Activated CD8-positive, alpha-beta memory T cell treated with anti-CD3 and anti-CD28 coated beads, Interleukin-2, amount 50 U/mL, for 1 hour (primary cell): ENCODE results near the gene LRRC28.
"Not testable (repeated sequence)": the region's sequence is repeated elsewhere in the genome, so short reads cannot be mapped to it uniquely, and the experiment has no call there.

ENCODE experiments used
- DNase-seq: peaks from one replicate; pipeline ENCODE4 v3.0.0-alpha.2; 2020; ENCODE audit errors: extremely low read depth

LRRC28 gene

GRCh38 chr15:99393641-99394040 lies 142.4 kb downstream of the LRRC28 start:
- no peak for DNase-seq

- no peak for DNase-seq
These were observed 145.1 kb downstream of the LRRC28 start for GRCh38 chr15:99396375-99396774.

GRCh38 chr15:99399061-99399460 lies 147.8 kb downstream of the LRRC28 start:
- no peak for DNase-seq

DNA sequence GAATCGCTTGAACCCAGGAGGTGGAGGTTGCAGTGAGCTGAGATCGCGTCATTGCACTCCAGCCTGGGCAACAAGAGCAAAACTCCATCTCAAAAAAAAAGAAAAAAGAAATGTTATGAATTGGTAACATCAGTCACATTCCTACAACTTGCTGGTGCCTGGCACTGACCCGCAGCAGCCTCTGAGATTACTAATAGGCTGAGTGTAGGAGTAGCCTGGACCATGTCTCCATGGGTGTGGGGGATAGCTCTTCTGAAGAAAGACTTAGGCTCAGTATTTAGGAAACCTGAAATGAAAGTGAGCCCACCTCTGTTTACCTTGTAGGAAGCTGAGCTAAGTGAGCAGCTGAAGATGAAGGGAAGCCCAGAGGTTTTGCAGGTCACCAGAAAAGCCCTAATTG lies 148.3 kb downstream of the LRRC28 start:
- DNase-seq, result no peak

GRCh38 chr15:99401216-99401615 lies 149.9 kb downstream of the LRRC28 start:
- DNase-seq, result not testable (repeated sequence)

DNA sequence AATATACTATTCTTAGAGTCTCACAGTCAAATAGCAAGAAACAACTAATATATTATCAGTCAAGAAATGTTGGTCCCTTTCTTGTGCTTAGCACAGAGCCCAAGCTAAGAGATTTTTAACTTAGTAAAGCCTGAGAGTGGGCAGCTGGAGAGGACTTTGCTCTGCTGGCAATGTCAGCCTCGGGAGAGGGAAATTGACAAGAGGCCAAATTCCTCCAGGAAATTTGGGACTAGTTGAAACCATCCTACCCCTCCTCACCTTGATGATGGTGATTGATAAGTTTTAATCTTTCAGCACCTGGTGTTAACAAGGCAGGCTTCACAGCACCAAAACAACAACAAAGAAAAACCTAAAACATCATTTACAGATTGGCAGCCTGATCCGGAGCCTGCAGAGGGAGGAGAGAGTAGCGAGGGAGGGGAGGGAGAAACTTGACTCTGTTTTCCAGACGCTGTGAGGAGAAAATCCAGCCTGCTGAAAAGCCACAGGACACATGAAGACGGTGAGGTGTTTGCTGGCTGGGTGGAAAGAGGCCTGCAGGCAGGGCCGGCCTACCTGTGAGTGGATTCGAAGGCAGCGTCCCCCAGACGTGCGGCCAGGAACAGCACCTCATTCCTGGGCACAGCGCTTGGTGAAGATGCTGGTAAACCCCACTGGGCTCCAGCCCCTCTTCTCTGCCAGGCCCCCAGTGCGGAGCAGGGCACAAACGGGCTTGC lies 150.9 kb downstream of the LRRC28 start:
- no peak for DNase-seq

DNA sequence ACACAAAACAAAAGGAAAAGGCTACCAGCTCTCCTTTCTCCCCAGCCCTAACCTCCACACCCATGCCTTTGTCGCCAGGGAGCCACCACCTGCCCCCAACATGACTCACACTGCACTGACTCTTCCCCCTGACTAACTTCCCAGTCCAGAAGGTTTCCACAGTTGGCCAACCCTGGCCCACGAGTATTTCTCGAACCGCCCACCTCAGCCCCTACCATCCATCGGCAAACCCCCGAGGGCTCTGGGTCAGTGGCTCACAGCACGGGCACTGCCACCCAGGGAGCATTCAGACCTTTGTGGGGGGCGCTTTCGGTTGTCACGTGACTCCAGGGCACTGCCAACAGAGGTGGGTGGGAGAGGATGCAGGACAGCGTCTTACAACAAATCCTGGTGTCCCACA lies 152.3 kb downstream of the LRRC28 start:
- DNase-seq, result no peak

- no peak for DNase-seq
These were observed 153.2 kb downstream of the LRRC28 start for GRCh38 chr15:99404454-99404853.

- DNase-seq, result no peak
These were observed 154.8 kb downstream of the LRRC28 start for GRCh38 chr15:99406120-99406519.

DNA sequence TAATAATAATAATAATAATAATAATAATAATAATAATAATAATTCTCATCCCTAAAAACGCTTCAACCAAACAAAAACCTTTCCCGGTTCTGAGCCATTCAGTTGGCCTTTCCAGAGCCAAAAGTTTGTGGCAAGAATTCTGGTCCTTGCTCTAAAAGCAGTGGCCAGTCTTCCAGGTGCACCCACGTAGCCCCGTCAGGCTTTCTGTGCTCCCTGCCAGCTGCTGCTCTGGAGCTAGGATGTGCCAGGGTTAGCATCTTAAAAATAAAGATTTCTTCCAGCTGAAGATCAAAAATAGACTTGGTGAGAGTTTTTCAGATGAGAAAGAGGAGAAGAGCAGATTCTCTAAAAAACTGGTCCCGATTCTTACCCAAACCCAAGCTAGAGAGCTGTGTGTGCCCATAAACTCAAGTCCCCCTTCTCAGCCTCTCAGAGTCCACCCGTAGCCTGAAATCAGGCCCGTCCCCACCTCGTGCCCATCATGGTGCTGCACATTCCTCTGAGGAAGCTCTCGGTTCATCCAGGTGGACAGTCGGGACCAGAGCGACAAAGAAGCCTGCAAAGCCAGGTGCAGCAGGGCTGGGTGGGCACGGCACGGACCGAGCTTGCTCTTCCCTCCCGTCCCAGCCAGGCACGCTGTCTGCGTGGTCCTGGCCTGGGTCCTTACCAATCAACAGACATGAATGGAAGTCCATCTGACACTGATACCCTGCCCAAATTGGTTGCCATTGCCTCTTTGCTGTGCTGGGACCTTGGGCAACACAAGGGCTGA lies 155.6 kb downstream of the LRRC28 start:
- DNase-seq, result no peak

GRCh38 chr15:99407716-99408115 lies 156.4 kb downstream of the LRRC28 start:
- DNase-seq, result no peak

DNA sequence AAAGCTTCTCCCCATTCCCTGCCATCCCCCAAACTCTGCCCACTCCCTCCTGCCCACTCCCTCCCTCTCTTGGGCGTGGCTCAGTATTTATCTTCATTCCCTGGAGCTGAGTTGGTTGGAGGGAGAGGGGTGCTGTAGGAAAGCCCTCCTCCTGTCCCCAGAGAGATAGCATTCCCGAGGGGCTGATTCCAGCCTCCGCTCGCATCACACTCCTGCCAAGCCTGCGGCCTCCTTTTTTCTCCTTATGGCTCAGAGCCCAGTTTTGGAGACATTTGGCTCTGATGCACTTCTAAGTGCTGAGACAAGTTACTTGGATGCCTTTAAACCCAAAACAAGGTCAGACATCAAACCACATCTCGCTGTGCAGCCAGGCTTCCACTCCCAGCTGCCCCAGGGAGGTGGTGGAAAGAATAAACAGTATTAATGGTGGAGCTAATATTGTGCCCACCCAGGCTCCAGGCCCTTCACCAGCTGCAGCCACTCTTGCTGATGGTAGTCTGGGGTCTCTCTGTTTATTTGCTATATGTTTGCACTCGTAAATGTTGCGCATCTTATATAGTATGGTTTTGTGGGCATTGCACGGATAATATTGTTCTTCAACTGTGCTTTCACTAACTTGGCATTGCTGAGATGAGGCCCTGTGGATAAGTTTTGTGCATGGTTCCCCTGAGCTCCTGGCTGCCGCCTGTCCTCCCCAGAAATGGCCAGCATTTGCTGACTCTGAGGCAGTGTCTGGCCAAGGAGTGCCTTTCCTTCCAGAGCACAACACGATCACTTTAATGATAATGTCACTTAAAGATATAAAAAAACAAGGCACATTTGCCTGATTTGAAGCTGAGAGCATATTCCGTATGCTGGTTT lies 157.2 kb downstream of the LRRC28 start:
- no peak for DNase-seq

GRCh38 chr15:99409097-99409473 lies 157.8 kb downstream of the LRRC28 start:
- no peak for DNase-seq

DNA sequence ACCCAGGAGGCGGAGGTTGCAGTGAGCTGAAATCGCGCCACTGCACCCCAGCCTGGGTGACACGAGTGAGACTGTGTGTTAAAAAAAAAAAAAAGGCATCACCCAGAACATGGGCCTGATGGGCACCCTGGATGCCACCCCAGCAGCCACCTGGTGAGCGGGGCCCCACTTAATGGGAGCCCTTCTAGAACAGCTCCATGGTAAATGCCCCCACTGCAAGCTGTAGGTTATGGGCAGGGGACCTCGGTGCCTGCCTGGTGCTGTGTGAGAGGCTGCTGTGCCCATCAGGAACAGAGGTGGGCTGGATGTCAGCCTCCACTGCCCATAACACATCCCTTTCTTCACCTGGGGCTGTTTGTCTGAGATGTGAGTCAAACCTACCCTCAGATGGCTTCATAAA lies 158.3 kb downstream of the LRRC28 start:
- DNase-seq, result no peak

- DNase-seq, result no peak
These were observed 159.2 kb downstream of the LRRC28 start for GRCh38 chr15:99410477-99410876.

DNA sequence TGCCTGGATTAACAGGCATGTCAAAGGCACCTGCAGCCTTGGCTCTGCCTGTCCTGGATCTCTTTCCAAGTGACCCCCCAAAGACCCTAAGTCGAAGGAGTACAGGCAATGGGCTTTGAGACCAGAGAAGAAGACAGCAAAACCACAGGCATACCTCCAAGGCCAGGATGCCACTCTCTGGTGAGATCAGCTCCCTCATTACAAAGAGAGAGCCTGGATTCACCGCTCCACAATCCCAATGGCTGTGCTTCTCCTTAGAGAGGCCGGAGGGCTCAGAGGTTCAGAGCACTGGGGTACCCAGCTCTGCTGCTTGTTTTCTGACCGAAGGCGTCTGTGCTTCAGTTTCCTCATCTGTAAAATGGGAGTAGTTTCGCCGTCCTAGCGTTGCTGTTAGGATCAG lies 160.0 kb downstream of the LRRC28 start:
- DNase-seq, result no peak

- DNase-seq, result no peak
These were observed 160.8 kb downstream of the LRRC28 start for GRCh38 chr15:99412082-99412481.

DNA sequence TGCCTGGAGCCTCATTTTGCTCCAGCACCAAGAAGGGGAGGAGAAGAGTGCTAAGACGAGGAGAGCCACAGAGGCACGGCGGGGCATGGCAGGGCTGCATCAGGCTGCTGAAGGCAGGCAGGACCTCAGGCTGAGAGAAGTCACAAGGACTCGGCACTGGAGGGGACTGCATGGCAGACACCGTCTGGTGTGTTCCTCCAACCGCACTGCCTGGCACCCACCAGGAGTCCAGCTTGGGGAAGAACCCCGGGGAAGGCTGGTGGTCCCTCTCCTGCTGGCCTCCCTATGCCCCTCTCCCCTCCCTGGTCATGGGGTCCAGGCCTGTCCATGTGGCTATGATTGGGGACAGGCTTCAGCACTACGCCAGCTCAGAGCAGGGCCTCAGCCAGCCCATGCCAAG lies 161.3 kb downstream of the LRRC28 start:
- no peak for DNase-seq

DNA sequence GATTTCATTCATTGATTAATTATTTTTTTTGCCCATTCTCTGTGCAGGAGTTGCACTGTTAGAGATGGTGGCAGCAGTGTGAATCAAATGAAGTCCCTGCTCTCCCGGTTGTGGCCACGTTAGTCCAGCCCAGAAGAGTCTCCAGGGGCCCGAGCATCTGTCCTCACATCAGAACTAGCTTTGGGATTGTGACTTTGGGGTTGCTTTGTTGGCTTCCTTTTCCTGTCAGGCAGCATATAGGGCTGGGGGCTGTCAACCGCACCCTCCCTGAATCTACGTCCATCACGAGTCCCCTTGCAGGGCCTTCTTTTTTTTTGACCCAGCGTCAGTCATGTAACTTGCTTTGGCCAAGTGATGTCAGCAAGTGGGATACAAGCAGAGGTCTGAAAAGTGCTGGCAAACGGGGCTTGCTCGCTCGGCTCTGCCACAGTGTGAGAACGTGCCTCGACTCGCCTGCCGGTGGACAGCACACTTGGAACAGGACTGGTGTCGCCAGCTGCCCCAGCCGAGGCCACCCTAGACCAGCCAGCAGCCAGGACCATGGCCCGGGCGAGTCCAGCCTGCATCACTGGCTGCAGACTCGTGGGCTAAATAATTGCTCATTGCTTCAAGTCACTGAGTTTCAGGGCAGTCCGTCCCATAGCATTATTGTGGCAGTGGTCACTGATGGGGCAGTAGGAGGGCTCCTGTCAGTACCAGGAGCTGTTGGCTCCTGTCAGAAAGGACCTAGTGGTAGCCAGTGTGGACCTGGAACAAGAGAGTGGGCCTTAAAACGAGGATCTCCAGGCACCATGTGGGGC lies 162.9 kb downstream of the LRRC28 start:
- DNase-seq, result no peak

DNA sequence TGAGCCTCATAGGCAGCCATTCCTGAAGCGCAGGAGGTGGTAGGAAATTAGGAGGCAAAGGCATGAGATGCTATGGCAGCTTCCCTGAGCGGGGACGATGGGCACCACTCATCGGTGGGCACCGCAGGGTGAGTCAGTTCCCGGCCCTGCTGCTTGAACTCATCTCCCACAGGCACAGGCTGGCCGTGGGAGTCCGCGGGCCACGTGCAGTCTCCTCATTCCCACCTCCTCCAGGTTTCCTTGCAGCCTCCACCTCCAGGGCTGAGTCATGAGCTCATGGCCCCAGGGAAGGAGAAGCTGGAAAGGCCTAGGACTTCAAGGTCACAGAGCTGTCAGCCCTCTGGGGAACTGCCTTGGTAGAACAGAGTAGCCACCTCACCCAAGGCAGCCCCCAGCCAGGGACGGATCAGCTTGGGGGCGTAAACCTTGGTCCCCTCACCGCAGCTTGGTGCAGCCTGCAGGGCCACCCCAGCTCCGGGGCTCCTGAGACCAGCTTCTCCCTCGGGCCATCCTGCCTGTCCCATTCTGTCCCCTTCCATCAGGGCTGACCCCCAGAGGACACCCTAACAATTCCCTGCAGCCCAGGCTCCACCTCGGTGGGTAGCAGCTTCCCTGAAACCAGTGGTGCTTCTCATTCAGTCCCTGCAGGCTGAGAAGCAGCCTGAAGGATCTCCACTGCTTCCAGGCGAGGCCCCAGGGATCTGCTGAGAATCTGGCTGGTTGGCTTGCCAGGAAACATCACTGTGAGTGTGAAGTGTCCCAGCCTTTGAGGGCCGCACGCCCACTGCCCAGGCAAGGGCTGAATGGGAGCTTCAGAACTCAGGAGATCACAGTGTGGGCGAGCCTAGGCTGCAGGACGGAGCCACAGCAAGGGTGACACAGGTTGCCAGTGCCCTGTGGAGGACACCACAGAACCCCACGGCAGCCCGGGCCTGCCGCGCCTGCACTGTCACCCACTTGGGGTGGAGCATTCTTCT lies 163.8 kb downstream of the LRRC28 start:
- no peak for DNase-seq
